Measurements from ENCODE around the gene KIR3DL1. TPM values are rescaled to one million over a fixed set of nuclear protein-coding genes. Genes with fewer than 3 reads are reported as not detected.
"Not testable (repeated sequence)": the region's sequence is repeated elsewhere in the genome, so short reads cannot be mapped to it uniquely, and the experiment has no call there.

KIR3DL1 gene
- total RNA-seq, 1 donor from 2014 or later, result not detected

GRCh38 chr19:54814571-54814970 lies 1.7 kb upstream of the KIR3DL1 start:
- not testable (repeated sequence) for DNase-seq (ENCODE audit: low spot score)

DNA sequence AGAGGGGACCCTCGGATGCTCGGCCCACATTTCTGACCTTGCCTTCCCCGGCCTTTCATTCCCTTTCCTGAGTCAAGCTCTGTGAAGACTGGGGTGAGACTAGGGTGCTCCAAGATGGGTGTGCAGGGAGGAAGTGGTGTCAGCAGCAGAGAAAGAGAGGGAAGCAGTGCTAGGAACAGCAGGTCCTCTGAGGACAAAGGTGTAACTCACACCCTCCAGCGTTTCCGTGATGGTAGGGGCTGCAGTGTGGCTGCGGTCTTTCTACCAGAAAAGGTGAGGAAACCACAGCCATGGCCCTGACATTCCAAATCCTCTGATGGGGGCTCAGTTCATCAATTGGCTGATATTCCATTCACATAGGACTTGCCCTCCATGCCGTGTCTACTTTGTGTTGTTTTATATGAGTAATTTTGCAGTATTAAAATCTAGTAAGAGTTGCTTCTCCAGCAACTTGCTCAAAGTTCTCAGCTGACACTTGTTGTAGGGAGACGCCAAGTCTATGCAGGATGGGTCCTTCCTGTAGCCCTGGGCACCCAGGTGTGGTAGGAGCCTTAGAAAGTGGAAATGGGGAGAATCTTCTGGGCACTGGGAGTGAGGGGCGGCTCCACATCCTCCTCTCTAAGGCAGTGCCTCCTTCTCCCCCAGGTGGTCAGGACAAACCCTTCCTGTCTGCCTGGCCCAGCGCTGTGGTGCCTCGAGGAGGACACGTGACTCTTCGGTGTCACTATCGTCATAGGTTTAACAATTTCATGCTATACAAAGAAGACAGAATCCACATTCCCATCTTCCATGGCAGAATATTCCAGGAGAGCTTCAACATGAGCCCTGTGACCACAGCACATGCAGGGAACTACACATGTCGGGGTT lies 1.6 kb downstream of the KIR3DL1 start:
- no peak for DNase-seq (ENCODE audit: low spot score)

DNA sequence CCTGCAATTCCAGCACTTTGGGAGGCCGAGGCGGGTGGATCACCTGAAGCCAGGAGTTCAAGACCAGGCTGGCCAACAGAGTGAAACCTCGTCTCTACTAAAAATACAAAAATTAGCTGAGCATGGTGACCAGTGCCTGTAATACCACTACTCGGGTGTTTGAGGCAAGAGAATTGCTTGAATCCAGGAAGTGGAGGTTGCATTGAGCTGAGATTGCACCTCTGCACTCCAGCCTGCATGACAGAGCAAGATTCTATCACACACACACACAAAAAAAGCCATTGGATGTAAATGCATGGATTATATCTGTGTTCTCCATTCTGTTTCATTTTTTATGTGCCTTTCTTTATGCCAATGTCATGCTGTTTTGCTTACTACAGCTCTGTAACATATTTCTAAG lies 8.1 kb downstream of the KIR3DL1 start:
- not testable (repeated sequence) for DNase-seq (ENCODE audit: low spot score)

DNA sequence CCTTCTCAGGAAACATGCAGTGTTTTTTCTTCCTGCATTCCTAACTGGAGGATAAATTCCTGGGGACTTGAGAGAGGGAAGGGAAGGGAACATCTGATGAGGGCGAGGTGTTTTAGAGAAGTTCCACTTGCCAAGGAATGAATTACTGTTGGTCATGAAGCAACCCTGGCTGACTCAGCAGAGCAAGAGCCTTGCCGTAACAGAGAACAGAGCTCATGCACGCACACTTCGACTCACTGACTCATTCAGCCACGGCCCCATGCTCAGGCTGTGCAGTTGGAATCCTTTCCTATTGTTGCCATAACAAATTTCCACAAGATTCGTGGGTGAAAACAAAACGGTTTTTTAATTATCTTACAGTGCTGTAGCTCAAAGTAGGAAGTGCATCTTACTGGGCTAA lies 9.1 kb downstream of the KIR3DL1 start:
- DNase-seq (ENCODE audit: low spot score), result not testable (repeated sequence)

DNA sequence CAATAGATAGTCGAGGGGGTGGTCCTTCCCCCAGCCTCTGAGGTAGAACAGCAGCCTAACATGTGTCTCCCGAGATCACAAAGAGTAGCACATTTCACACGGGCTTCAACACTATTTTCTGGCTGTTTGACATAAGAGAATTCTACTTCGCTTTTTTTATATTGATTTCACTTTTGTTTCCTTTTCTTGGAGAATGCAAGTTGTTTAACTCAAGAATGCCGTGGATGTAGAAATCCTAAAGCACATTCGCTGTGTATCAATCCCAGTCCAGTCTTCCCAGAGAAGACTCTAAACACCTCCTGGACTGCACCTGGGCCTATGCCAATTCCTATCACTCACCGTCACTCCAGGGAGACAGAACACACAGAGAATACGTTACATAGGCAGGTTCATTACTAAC lies 11.8 kb downstream of the KIR3DL1 start:
- DNase-seq (ENCODE audit: low spot score), result not testable (repeated sequence)

- not testable (repeated sequence) for DNase-seq (ENCODE audit: low spot score)
Measured at GRCh38 chr19:54832496-54832895, 16.2 kb downstream of the KIR3DL1 start, which contains the start of gene KIR2DS4. Gene KIR2DS4 (plus strand): TSS chr19:54832676.

GRCh38 chr19:54835126-54835525 lies 18.9 kb downstream of the KIR3DL1 start:
- DNase-seq (ENCODE audit: low spot score), result not testable (repeated sequence)

DNA sequence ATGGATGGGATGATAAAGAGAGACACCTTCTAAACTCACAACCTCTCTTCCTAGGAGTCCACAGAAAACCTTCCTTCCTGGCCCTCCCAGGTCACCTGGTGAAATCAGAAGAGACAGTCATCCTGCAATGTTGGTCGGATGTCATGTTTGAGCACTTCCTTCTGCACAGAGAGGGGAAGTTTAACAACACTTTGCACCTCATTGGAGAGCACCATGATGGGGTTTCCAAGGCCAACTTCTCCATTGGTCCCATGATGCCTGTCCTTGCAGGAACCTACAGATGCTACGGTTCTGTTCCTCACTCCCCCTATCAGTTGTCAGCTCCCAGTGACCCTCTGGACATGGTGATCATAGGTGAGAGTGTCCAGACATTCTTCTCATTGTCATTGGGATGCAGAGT lies 21.3 kb downstream of the KIR3DL1 start:
- not testable (repeated sequence) for DNase-seq (ENCODE audit: low spot score)

DNA sequence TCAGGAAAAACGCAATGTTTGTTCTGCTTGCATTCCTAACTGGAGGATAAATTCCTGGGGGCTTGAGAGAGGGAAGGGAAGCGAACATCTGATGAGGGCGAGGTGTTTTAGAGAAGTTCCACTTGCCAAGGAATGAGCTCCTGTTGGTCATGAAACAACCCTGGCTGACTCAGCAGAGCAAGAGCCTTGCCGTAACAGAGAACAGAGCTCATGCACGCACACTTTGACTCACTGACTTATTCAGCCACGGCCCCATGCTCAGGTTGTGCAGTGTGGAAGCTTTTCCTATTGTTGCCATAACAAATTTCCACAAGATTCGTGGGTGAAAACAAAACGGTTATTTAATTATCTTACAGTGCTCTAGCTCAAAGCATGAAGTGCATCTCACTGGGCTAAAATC lies 26.9 kb downstream of the KIR3DL1 start:
- not testable (repeated sequence) for DNase-seq (ENCODE audit: low spot score)

DNA sequence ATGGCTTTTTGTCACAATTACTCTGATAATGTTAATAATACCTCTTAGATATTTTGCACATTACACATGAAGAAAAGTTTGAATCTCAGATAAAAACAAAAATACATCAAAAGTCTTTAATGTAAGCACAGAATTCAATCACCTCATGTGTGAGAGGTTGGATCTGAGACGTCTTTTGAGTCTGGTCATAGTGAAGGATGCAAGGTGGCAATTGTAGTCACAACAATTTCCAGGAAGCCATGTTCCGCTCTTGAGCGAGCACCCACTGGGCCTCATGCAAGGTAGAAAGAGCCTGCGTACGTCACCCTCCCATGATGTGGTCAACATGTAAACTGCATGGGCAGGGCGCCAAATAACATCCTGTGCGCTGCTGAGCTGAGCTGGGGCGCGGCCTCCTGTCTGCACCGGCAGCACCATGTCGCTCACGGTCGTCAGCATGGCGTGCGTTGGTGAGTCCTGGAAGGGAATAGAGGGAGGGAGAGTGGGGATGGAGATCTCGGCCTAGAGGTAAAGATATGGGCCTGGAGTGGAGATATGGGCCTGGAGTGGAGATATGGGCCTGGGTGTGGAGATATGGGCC lies 33.9 kb downstream of the KIR3DL1 start, which contains the start of gene KIR3DL2:
Gene KIR3DL2, plus strand, starts transcription at position 383 of the 580 bp plus-strand sequence. Its CDS starts 33 bp downstream, at position 416.
- DNase-seq (ENCODE audit: low spot score), result not testable (repeated sequence)

DNA sequence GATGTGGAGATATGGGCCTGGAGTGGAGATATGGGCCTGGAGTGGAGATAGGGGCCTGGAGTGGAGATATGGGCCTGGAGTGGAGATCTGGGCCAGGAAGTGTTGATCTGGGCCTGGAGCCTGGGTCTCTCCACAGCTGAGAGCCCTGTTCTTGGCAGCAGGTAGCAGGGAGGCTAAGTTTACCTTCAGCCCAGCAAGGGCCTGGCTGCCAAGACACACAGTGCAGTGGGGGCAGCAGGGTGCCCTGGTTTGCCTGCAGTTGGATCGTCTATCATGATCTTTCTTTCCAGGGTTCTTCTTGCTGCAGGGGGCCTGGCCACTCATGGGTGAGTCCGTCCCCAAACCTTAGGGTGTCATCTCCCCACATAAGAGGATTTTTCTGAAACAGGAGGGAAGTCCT lies 34.7 kb downstream of the KIR3DL1 start:
- no peak for DNase-seq (ENCODE audit: low spot score)

DNA sequence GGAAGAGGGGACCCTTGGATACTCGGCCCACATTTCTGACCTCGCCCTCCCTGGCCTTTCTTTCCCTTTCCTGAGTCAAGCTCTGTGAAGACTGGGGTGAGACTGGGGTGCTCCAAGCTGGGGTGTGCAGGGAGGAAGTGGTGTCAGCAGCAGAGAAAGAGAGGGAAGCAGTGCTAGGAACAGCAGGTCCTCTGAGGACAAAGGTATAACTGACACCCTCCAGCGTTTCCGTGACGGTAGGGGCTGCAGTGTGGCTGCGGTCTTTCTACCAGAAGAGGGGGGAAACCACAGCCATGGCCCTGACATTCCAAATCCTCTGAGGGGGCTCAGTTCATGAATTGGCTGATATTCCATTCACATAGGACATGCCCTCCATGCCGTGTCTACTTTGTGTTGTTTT lies 35.1 kb downstream of the KIR3DL1 start:
- no peak for DNase-seq (ENCODE audit: low spot score)

GRCh38 chr19:54855241-54855640 lies 39.0 kb downstream of the KIR3DL1 start:
- DNase-seq (ENCODE audit: low spot score), result not testable (repeated sequence)

DNA sequence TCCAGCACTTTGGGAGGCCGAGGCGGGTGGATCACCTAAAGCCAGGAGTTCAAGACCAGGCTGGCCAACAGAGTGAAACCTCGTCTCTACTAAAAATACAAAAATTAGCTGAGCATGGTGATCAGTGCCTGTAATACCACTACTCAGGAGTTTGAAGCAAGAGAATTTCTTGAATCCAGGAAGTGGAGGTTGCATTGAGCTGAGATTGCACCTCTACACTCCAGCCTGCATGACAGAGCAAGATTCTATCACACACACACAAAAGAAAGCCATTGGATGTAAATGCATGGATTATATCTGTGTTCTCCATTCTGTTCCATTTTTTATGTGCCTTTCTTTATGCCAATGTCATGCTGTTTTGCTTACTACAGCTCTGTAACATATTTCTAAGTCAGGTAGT lies 42.2 kb downstream of the KIR3DL1 start:
- DNase-seq (ENCODE audit: low spot score), result not testable (repeated sequence)

DNA sequence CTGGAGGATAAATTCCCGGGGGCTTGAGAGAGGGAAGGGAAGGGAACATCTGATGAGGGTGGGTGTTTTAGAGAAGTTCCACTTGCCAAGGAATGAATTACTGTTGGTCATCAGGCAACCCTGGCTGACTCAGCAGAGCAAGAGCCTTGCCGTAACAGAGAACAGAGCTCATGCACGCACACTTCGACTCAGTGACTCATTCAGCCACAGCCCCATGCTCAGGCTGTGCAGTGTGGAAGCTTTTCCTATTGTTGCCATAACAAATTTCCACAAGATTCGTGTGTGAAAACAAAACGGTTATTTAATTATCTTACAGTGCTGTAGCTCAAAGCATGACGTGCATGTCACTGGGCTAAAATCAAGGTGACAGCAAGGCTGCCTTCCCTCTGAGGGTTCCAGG lies 43.2 kb downstream of the KIR3DL1 start:
- not testable (repeated sequence) for DNase-seq (ENCODE audit: low spot score)

- not testable (repeated sequence) for DNase-seq (ENCODE audit: low spot score)
Measured at GRCh38 chr19:54863459-54863858, 47.2 kb downstream of the KIR3DL1 start.

- no peak for DNase-seq (ENCODE audit: low spot score)
Measured at GRCh38 chr19:54871696-54872095, 55.4 kb downstream of the KIR3DL1 start.

GRCh38 chr19:54873990-54874389 lies 57.7 kb downstream of the KIR3DL1 start, which contains the start of gene FCAR:
Gene FCAR (plus strand): TSS chr19:54874235. CDS start chr19:54874290, 55 bp downstream.
- DNase-seq (ENCODE audit: low spot score), result no peak

DNA sequence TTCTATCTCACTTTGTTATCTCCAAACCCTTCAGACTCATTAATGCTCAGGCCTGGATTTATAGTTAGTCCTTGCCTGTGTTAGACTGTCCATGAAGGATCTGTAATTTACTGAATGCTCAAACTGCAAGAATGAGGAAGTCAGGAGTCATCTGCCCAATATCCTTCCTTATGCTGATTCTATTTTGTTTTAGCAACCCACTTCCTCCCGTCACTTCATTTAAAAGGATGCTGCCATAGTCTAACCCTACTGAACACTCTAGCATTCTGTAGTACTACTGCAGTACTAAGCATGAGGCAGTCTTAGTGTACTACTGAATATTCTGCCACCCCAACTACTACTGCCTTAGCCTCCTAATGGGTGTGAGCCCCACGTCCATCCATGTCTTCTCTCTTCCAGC lies 59.2 kb downstream of the KIR3DL1 start:
- no peak for DNase-seq (ENCODE audit: low spot score)

DNA sequence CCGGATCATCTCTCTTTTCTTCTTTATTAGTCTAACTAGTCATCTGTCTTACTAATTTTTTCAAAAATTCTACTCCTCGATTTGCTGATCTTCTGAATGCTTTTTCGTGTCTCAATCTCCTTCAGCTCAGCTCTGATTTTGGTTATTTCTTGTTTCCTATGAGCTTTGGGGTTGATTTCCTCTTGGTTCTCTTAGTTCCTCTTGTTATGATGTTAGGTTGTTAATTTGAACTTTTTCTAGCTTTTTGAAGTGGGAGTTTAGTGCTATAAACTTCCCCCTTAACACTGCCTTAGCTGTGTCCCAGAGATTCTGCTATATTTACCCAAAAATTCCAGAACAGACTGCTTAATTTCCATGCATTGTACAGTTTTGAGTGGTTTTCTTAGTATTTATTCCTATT lies 61.2 kb downstream of the KIR3DL1 start:
- DNase-seq (ENCODE audit: low spot score), result no peak
